Measurements from ENCODE around the gene HIPK4. TPM values are rescaled to one million over a fixed set of nuclear protein-coding genes. Genes with fewer than 3 reads are reported as not detected.

The HIPK4 gene
- total RNA-seq, 2 experiments from 2014 or later = not detected

DNA sequence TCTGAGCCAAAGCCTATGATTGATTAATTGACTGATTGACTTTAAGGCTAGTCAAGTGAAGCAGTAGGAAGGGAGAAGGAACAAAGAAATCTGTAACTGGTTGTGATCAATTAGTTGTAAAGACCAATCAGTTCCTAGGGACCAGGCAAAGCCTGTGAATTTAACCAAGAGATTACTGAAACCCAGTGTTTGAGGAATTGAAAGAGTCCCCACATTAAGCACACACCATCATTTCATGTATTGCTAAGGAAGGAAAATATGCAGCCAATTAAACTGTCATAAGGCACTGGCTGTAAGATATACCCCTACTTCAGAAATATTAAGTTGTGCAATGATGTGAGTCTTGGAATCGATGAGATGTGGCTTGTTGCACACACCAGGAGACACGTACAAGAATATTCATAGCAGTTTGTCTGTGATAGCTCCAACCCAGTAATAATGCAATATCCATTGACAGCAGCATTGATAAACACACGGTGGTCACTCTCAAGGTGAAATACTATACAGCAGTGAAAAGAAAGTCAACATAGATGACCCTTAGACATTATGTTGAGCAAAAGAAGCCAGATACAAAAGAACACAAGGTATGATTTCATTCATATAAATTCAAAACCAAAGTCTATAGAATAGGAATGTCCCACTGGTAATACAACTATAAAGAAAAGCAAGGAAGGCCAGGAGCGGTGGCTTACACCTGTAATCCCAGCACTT is 50.8 kb downstream of the HIPK4 start:
- ChIA-PET CTCF (ENCODE audit: unreplicated experiment) (no interaction called here), POLR2A (no interaction called here)
- Histone ChIP-seq H4K20me1 (ENCODE audit: insufficient read depth, low read length) (no peaks in the 10 kb centered on the region), H3K79me2 (ENCODE audit: insufficient read depth, low read depth, low read length) (0 out of 2 replicates have a peak, but pooled peaks cover 4% of the 10 kb centered on the region), H3K4me2 (ENCODE audit: low read length) (no peak overlapping the region), H2AFZ (ENCODE audit: low read length) (no peak overlapping the region), H3K9me3 (ENCODE audit: low read length) (no peaks in the 10 kb centered on the region), H3K4me1 (ENCODE audit: insufficient read depth, low read length, poor library complexity, severe bottlenecking) (no peaks in the 10 kb centered on the region), H3K36me3 (ENCODE audit: insufficient read depth, low read length) (peaks cover 32% of the 10 kb centered on the region), H3K27ac (ENCODE audit: low read depth, low read length, poor library complexity, severe bottlenecking) (no peak overlapping the region), H3K9me2 (ENCODE audit: insufficient read depth, low read length) (no peaks in the 10 kb centered on the region), H3K4me3 (ENCODE audit: low read depth, low read length, poor library complexity, severe bottlenecking) (no peak overlapping the region)
- intact Hi-C loops (cut with micrococcal nuclease; ENCODE audit: unreplicated experiment) = no loop called here
- TF ChIP-seq, protein P1, sequence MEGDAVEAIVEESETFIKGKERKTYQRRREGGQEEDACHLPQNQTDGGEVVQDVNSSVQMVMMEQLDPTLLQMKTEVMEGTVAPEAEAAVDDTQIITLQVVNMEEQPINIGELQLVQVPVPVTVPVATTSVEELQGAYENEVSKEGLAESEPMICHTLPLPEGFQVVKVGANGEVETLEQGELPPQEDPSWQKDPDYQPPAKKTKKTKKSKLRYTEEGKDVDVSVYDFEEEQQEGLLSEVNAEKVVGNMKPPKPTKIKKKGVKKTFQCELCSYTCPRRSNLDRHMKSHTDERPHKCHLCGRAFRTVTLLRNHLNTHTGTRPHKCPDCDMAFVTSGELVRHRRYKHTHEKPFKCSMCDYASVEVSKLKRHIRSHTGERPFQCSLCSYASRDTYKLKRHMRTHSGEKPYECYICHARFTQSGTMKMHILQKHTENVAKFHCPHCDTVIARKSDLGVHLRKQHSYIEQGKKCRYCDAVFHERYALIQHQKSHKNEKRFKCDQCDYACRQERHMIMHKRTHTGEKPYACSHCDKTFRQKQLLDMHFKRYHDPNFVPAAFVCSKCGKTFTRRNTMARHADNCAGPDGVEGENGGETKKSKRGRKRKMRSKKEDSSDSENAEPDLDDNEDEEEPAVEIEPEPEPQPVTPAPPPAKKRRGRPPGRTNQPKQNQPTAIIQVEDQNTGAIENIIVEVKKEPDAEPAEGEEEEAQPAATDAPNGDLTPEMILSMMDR (conservative IDR thresholded peaks at IDR 0.05; ENCODE audit: low read length) = no peak
- no peak for TF ChIP-seq EZH2phosphoT487 (IDR thresholded peaks at IDR 0.05; ENCODE audit: borderline replicate concordance, low read depth, low read length)
- TSS peak; percentile 45 for BruUV-seq (replicated peaks)
- DNase-seq (ENCODE audit: low spot score) = no peak

DNA sequence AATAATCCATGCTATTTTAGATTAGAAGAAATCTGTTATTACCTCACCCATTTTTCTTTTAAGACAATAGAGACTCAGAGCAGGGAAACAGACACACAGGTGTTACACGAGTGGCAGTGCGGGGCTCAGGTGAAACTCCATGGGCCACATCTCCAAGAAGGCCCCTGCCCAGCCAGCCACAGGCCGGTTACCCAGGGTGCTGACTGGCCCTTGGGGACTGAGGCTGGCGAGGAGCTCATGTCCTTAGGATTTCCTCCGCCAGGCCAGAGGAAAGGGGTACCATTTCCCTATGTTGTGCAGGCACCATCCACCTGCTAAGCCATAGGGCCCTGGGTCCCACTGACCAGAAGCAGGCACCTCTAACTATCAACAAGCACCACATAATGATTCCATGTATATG is 52.4 kb downstream of the HIPK4 start:
- no peaks in the 10 kb centered on the region for H3K4me1 ChIP-seq (ENCODE audit: insufficient read depth, low read length, poor library complexity, severe bottlenecking)
- ChIA-PET CTCF (ENCODE audit: unreplicated experiment) (interaction anchor here (0.5 kb wide), 1 partner anchor 1011 kb away, joined by 7 read pairs; no protein-coding TSS in a partner anchor), POLR2A (no interaction called here)
- H3K9me2 ChIP-seq (ENCODE audit: insufficient read depth, low read length) = no peaks in the 10 kb centered on the region
- H2AFZ ChIP-seq (ENCODE audit: low read length) = no peak overlapping the region
- TF ChIP-seq, protein P1 (conservative IDR thresholded peaks at IDR 0.05; ENCODE audit: low read length) = no peak
- no peak for TF ChIP-seq EZH2phosphoT487 (IDR thresholded peaks at IDR 0.05; ENCODE audit: borderline replicate concordance, low read depth, low read length)
- intact Hi-C loops (cut with micrococcal nuclease; ENCODE audit: unreplicated experiment) = no loop called here
- BruUV-seq (replicated peaks) = no TSS peak
- peaks cover 45% of the 10 kb centered on the region for H3K36me3 ChIP-seq (ENCODE audit: insufficient read depth, low read length)
- no peaks in the 10 kb centered on the region for H3K9me3 ChIP-seq (ENCODE audit: low read length)
- H4K20me1 ChIP-seq (ENCODE audit: insufficient read depth, low read length) = no peaks in the 10 kb centered on the region
- no peak overlapping the region for H3K27ac ChIP-seq (ENCODE audit: low read depth, low read length, poor library complexity, severe bottlenecking)
- no peak overlapping the region for H3K4me2 ChIP-seq (ENCODE audit: low read length)
- H3K4me3 ChIP-seq (ENCODE audit: low read depth, low read length, poor library complexity, severe bottlenecking) = no peak overlapping the region
- DNase-seq (ENCODE audit: low spot score) = no peak
- 0 out of 2 replicates have a peak, but pooled peaks cover 4% of the 10 kb centered on the region for H3K79me2 ChIP-seq (ENCODE audit: insufficient read depth, low read depth, low read length)

DNA sequence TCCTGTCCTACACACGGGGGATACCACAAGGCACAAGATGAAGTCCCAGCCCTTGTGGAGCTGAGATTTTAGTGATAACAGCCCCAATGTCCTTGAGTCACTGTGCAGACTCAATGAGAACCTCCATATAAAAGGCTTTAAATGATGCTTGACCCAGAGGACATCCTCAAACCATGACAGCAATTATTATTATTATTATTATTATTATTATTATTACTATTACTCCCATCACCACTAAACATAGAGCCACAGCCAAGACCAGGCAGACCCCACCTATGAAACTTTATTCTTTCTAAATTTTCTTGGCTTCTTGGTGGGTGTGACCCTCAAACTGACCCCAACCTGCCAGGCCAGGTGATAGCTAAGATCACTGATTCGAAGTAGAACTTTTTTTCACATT is 52.9 kb downstream of the HIPK4 start:
- no peaks in the 10 kb centered on the region for H3K4me1 ChIP-seq (ENCODE audit: insufficient read depth, low read length, poor library complexity, severe bottlenecking)
- no peaks in the 10 kb centered on the region for H3K9me2 ChIP-seq (ENCODE audit: insufficient read depth, low read length)
- no peak overlapping the region for H3K4me2 ChIP-seq (ENCODE audit: low read length)
- H2AFZ ChIP-seq (ENCODE audit: low read length) = no peak overlapping the region
- H4K20me1 ChIP-seq (ENCODE audit: insufficient read depth, low read length) = no peaks in the 10 kb centered on the region
- no peaks in the 10 kb centered on the region for H3K9me3 ChIP-seq (ENCODE audit: low read length)
- BruUV-seq (replicated peaks) = no TSS peak
- H3K79me2 ChIP-seq (ENCODE audit: insufficient read depth, low read depth, low read length) = 0 out of 2 replicates have a peak, but pooled peaks cover 4% of the 10 kb centered on the region
- peaks cover 50% of the 10 kb centered on the region for H3K36me3 ChIP-seq (ENCODE audit: insufficient read depth, low read length)
- H3K27ac ChIP-seq (ENCODE audit: low read depth, low read length, poor library complexity, severe bottlenecking) = no peak overlapping the region
- POLR2A ChIA-PET = no interaction called here
- CTCF ChIA-PET (ENCODE audit: unreplicated experiment) = no interaction called here
- TF ChIP-seq, protein P1 (conservative IDR thresholded peaks at IDR 0.05; ENCODE audit: low read length) = no peak
- no peak for TF ChIP-seq EZH2phosphoT487 (IDR thresholded peaks at IDR 0.05; ENCODE audit: borderline replicate concordance, low read depth, low read length)
- no peak for DNase-seq (ENCODE audit: low spot score)
- no peak overlapping the region for H3K4me3 ChIP-seq (ENCODE audit: low read depth, low read length, poor library complexity, severe bottlenecking)
- intact Hi-C loops (cut with micrococcal nuclease; ENCODE audit: unreplicated experiment) = no loop called here
